ENCODE data around the gene CRELD1.

- TF ChIP-seq CTCF (IDR thresholded peaks at IDR 0.05 in 2 of 3, conservative IDR thresholded peaks at IDR 0.05 in 1 of 3; ENCODE audit: control insufficient read depth in 2 of 3, extremely low read depth in 1 of 3, insufficient read depth in 1 of 3, low read depth in 3 of 3, low read length in 3 of 3) (no peak), IRF5 (IDR thresholded peaks at IDR 0.05; ENCODE audit: borderline replicate concordance) (no peak), RAD21 (IDR thresholded peaks at IDR 0.05; ENCODE audit: insufficient read depth, low read depth, low read length) (no peak), IRF3 (IDR thresholded peaks at IDR 0.05) (no peak)
These were observed 60.6 kb downstream of the CRELD1 start for GRCh38 chr3:9994086-9994844.
